GM10248 (cell line): Measurements from ENCODE around the gene CAST.

Source experiments
- CTCF ChIA-PET: fragments of 300-600 bp; sonication (Branson Sonifier 250); formaldehyde crosslinking; extraction: SDS; loops from one replicate; lab custom pipeline; 2021; ENCODE audit warnings: antibody characterized with exemption; lab: Yijun Ruan, JAX
- POLR2A ChIA-PET: fragments of 350-650 bp; sonication (Branson Sonifier 250); formaldehyde crosslinking; extraction: SDS; loops from one replicate; lab custom pipeline; 2020; ENCODE audit warnings: antibody characterized with exemption; lab: Yijun Ruan, JAX
- DNase-seq: peaks from one replicate; pipeline ENCODE4 v3.0.0; 2012; ENCODE audit errors: extremely low spot score
- TF ChIP-seq, protein P1 (sequence below): IDR thresholded peaks from 2 replicates; pipeline ENCODE4 v1.5.1; 2012; ENCODE audit warnings: mild to moderate bottlenecking, low read depth; ENCODE audit errors: extremely low read depth, missing control alignments, control extremely low read depth

CAST gene

DNA sequence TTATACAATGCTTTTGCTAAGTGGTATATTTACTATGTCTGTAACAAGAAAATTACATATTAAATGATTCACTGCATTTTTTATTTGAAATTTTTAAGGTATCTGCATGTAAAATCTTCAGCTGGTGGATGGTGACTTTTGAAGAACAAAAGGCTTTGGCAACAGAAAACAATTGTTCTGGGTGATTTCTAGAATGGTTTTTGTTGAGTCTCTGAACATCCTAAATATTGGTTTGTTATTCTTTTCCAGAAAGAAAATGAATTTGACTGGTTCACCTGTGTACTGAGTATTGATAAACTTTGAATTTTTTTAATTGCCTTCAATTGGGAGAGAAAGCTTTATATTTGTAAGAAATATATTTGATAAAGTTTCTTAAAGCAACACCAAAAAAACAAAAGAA is 110.4 kb downstream of the CAST start:
- TF ChIP-seq, protein P1, sequence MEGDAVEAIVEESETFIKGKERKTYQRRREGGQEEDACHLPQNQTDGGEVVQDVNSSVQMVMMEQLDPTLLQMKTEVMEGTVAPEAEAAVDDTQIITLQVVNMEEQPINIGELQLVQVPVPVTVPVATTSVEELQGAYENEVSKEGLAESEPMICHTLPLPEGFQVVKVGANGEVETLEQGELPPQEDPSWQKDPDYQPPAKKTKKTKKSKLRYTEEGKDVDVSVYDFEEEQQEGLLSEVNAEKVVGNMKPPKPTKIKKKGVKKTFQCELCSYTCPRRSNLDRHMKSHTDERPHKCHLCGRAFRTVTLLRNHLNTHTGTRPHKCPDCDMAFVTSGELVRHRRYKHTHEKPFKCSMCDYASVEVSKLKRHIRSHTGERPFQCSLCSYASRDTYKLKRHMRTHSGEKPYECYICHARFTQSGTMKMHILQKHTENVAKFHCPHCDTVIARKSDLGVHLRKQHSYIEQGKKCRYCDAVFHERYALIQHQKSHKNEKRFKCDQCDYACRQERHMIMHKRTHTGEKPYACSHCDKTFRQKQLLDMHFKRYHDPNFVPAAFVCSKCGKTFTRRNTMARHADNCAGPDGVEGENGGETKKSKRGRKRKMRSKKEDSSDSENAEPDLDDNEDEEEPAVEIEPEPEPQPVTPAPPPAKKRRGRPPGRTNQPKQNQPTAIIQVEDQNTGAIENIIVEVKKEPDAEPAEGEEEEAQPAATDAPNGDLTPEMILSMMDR = no peak
- DNase-seq = no peak
- CTCF ChIA-PET = interaction anchor here (0.9 to 2.8 kb wide), 5 partner anchors 10 to 880 kb away, joined by 3 to 13 read pairs (median 3); no protein-coding TSS in a partner anchor
- POLR2A ChIA-PET = no interaction called here

DNA sequence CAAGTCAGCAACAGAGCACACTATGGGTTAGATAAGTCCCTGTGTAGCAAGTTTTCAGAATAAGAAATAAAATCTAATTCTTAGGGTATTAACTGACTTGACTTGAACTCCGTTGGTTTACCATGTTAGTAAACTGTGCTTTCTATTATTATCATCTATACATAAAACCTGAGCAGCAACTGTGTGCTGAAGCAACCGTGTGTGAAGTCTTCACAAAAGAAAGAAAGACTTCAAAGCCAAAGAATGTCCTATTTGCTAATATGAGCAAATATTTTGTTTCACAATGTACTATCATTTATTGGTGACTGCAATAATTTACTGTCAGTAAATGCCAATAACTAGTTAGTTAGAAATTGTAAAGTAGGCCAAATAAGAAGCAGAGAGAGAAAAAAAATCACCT is 112.9 kb downstream of the CAST start:
- no peak for DNase-seq
- ChIA-PET POLR2A (no interaction called here), CTCF (no interaction called here)
- TF ChIP-seq, protein P1 = no peak

DNA sequence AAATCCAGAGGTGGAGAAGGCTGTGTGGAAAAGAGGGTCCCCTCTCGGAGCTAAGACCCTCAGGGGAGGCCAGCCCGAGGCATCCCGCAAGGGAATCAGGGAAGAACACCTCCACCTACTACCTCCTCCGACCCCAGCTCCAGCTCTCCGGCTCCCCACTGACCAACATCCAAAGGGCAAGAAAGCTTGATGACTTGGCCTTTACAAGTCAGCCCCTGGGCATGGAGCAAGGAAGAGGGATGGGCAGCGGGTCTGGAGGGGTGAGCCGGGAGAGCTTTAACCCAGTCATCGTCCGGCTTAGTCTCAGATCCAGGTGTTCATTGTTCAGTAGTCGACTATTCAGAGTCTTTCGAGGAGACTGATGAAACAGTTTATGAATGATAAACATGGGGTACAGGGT is 113.5 kb downstream of the CAST start:
- TF ChIP-seq, protein P1 = no peak
- no peak for DNase-seq
- POLR2A ChIA-PET = no interaction called here
- CTCF ChIA-PET = interaction anchor here (1.0 to 2.8 kb wide), 2 partner anchors 24 to 387 kb away, joined by 3 to 11 read pairs; no protein-coding TSS in a partner anchor

DNA sequence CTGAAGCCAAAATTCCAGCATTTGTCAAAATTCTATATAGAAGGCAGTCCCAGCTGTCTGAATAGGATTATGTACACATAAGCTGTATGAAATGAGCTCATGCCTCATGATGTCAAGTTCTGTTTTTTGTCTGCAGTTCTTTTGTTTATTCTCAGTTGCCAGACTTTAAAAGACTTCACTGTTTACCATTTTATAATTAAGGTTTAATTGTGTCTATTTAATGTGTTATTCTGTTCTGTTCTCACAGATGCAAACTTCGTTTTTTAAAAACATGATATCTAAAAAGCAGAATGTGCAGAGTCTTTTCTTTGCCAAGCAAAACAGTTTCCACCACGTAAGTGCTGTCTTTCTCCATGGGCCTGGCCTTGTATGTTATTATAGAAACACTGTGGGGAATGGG is 114.4 kb downstream of the CAST start:
- POLR2A ChIA-PET = no interaction called here
- CTCF ChIA-PET = interaction anchor here (0.7 to 2.8 kb wide), 5 partner anchors 9 to 386 kb away, joined by 3 to 11 read pairs (median 3); no protein-coding TSS in a partner anchor
- TF ChIP-seq, protein P1 = no peak
- DNase-seq = no peak

DNA sequence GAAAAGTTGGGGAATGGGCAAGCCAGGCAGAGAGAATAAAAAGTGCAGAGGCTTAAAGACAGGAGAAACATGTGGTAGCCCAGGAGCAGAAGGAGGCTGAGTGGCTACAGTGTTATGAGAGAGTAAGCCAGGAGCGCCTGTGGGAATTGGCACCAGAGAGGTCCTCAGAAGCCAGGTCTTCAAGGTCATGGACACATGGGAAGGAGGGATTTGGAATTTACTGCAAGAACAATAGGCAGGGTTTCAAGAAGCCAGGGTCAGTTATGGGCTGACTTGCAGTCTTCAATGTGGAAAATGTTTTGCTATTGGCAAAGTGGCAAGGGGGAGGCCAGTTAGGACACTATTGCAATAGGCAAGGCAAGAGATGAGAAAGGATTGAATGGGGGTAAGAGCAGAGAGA is 116.2 kb downstream of the CAST start:
- ChIA-PET CTCF (interaction anchor here (3.5 kb wide), 1 partner anchor 9 kb away, joined by 16 read pairs; no protein-coding TSS in a partner anchor), POLR2A (no interaction called here)
- TF ChIP-seq, protein P1 = no peak
- DNase-seq = no peak

DNA sequence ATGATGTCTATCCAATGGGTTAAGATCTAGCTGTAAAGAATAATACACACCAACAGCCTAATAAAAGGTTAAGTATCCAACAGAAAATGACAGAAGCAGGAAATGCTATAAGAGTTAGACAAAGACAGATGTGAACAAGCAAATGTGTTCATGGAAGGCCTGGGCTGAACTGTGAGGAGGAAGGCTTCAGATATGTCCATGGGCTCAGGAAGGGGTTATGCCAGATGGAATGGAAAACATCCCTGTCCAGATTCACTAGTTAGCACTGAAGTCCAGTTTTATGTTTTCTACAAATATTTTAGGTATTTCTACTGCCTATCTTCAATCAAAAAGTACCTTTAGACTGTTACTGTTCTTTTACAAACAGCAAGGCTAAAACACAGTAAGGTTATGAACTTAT is 118.5 kb downstream of the CAST start:
- ChIA-PET POLR2A (no interaction called here), CTCF (interaction anchor here (1.0 to 3.5 kb wide), 6 partner anchors 8 to 32 kb away, joined by 3 to 16 read pairs (median 6); partner anchors contain the start of gene ERAP1)
- DNase-seq = no peak

More for the DNA sequence above, 118.5 kb downstream of the CAST start:
- TF ChIP-seq, protein P1 = no peak
